Liver (tissue), 9 donors: ENCODE measurements around the gene PLP2. TPM values are rescaled to one million over a fixed set of nuclear protein-coding genes. Genes with fewer than 3 reads are reported as not detected.
"Not testable (repeated sequence)": the region's sequence is repeated elsewhere in the genome, so short reads cannot be mapped to it uniquely, and the experiment has no call there.

ENCODE experiments used
- DNase-seq: peaks from one replicate; pipeline ENCODE4 v3.0.0-alpha.2; 2017; ENCODE audit warnings: low spot score
- H3K27ac ChIP-seq, 2 donors: one replicate each; pipeline ENCODE4 v1.7.0; 2013; ENCODE audit warnings: inconsistent platforms in 2 of 2, low read length in 2 of 2, control low read depth in 1 of 2, low read depth in 1 of 2, mild to moderate bottlenecking in 1 of 2
- H3K27me3 ChIP-seq, 4 donors: one replicate each; pipeline versions ENCODE4 v1.6.1 to v1.7.0; 2013; ENCODE audit warnings: low read length in 3 of 4, inconsistent platforms in 1 of 4, mild to moderate bottlenecking in 1 of 4, moderate library complexity in 1 of 4; ENCODE audit not compliant: control insufficient read depth in 4 of 4, insufficient read depth in 4 of 4
- H3K36me3 ChIP-seq, 4 donors: one replicate each; pipeline versions ENCODE4 v1.6.1 to v1.7.0; 2013; ENCODE audit warnings: low read length in 3 of 4, mild to moderate bottlenecking in 3 of 4, low read depth in 1 of 4, moderate library complexity in 1 of 4; ENCODE audit not compliant: control insufficient read depth in 4 of 4, insufficient read depth in 3 of 4
- H3K4me1 ChIP-seq, 4 donors: one replicate each; pipeline versions ENCODE4 v1.6.1 to v1.7.0; 2013; ENCODE audit warnings: low read length in 3 of 4, mild to moderate bottlenecking in 3 of 4, moderate library complexity in 1 of 4; ENCODE audit not compliant: control insufficient read depth in 4 of 4, insufficient read depth in 4 of 4
- H3K4me3 ChIP-seq, 3 donors: one replicate each; pipeline versions ENCODE4 v1.6.1 to v1.7.0; 2013; ENCODE audit warnings: low read length in 3 of 3, control low read depth in 1 of 3, low read depth in 1 of 3, mild to moderate bottlenecking in 1 of 3
- H3K9ac ChIP-seq, 2 donors: one replicate each; pipeline ENCODE4 v1.7.0; 2013; ENCODE audit warnings: low read length in 2 of 2, mild to moderate bottlenecking in 2 of 2, moderate library complexity in 2 of 2, control low read depth in 1 of 2, low read depth in 1 of 2
- H3K9me3 ChIP-seq, 4 donors: one replicate each; pipeline versions ENCODE4 v1.6.1 to v1.7.0; 2013; ENCODE audit warnings: low read length in 3 of 4; ENCODE audit not compliant: control insufficient read depth in 4 of 4
- ATF3 ChIP-seq: IDR thresholded peaks from 2 replicates; pipeline ENCODE4 v1.6.1; 2016; ENCODE audit warnings: antibody characterized with exemption
- FOXA1 ChIP-seq: IDR thresholded peaks from 2 replicates; pipeline ENCODE4 v1.6.1; 2016; ENCODE audit warnings: antibody characterized with exemption
- FOXA2 ChIP-seq: IDR thresholded peaks from 2 replicates; pipeline ENCODE4 v1.6.1; 2016; ENCODE audit warnings: antibody characterized with exemption
- HNF4A ChIP-seq, 2 donors: conservative IDR thresholded peaks; 2 replicates each; pipeline ENCODE4 v1.6.1; 2016; ENCODE audit warnings: antibody characterized with exemption in 2 of 2, mild to moderate bottlenecking in 2 of 2
- HNF4G ChIP-seq: IDR thresholded peaks from 2 replicates; pipeline ENCODE4 v1.6.1; 2016; ENCODE audit warnings: antibody characterized with exemption
- JUND ChIP-seq, 2 donors: IDR thresholded peaks; 2 replicates each; pipeline ENCODE4 v1.6.1; 2016; ENCODE audit warnings: antibody characterized with exemption in 2 of 2
- MAX ChIP-seq: IDR thresholded peaks from 2 replicates; pipeline ENCODE4 v1.6.1; 2016; ENCODE audit warnings: antibody characterized with exemption
- NR2F2 ChIP-seq: IDR thresholded peaks from 2 replicates; pipeline ENCODE4 v1.6.1; 2016; ENCODE audit warnings: antibody characterized with exemption
- RXRA ChIP-seq, 2 donors: IDR thresholded peaks; 2 replicates each; pipeline ENCODE4 v1.6.1; 2017 to 2018; ENCODE audit warnings: antibody characterized with exemption in 2 of 2, mild to moderate bottlenecking in 1 of 2
- SP1 ChIP-seq: IDR thresholded peaks from 2 replicates; pipeline ENCODE4 v1.6.1; 2018; ENCODE audit warnings: antibody characterized with exemption, mild to moderate bottlenecking
- TAF1 ChIP-seq: conservative IDR thresholded peaks from 2 replicates; pipeline ENCODE4 v1.6.1; 2016; ENCODE audit warnings: antibody characterized with exemption, mild to moderate bottlenecking
- YY1 ChIP-seq: IDR thresholded peaks from 2 replicates; pipeline ENCODE4 v1.6.1; 2016; ENCODE audit warnings: antibody characterized with exemption, mild to moderate bottlenecking
- ZBTB33 ChIP-seq: IDR thresholded peaks from 2 replicates; pipeline ENCODE4 v1.6.1; 2016; ENCODE audit warnings: antibody characterized with exemption
- WGBS: extraction: QIAGEN DNeasy Blood & Tissue Kit; methylation state at CpG from one replicate; pipeline ENCODE4 v1.1.7; 2013; 5-methylcytosine and 5-hydroxymethylcytosine counted together
- polyA plus RNA-seq, 2 donors: library from polyadenylated mRNA; stranded (reverse) in 1 of 2; unstranded in 1 of 2; fragments of 200-250 nt in 1 of 2; fragments of >200 nt in 1 of 2; fragmentation: Nextera tagmentation in 1 of 2; extraction: Ambion mirVana in 1 of 2; gene quantifications; one replicate each; pipeline versions ENCODE4 v1.2.1 to v1.2.3, GENCODE V29; 2013 to 2015
- total RNA-seq, 2 donors: library from RNA; depleted of rRNA; stranded (reverse); fragments of >200 nt; gene quantifications; one replicate each; pipeline ENCODE4 v1.2.3, GENCODE V29; 2014
- donor health status: healthy.
- donor health status: healthy.
- donor health status: healthy.
- donor health status: healthy.
- donor health status: healthy.

Gene PLP2
- total and polyA plus RNA-seq, 4 donors, result 2.4 to 24.5 (median 14.7) TPM

GRCh38 chrX:49167740-49168108 is 4.0 kb upstream of the PLP2 start:
- peak overlapping the region; percentile 60 to 63 for H3K27ac ChIP-seq
- H3K9me3 ChIP-seq, result no peaks in the 10 kb centered on the region
- DNase-seq, result no peak
- H3K4me3 ChIP-seq, result no peak overlapping the region
- peak overlapping the region; percentile 3 to 27 for H3K9ac ChIP-seq
- TF ChIP-seq MAX (no peak), ATF3 (no peak), JUND (IDR thresholded peaks at IDR 0.05) (no peak), YY1 (no peak), FOXA2 (no peak), SP1 (no peak), ZBTB33 (no peak), TAF1 (no peak), HNF4A (conservative IDR thresholded peaks at IDR 0.05) (no peak), NR2F2 (no peak)
- H3K27me3 ChIP-seq, result no peaks in the 10 kb centered on the region
- 82% methylated on average over 3 of the region's 3 CpGs for WGBS
- no peaks in the 10 kb centered on the region for H3K36me3 ChIP-seq
- H3K4me1 ChIP-seq, result peaks cover 0 to 13% (median 5%) of the 10 kb centered on the region in 4 donors

GRCh38 chrX:49172280-49172780 is 632 bp downstream of the PLP2 start:
- no peak for TF ChIP-seq HNF4G
- no peak for TF ChIP-seq ATF3
- peak in 1 of 2 donors; percentile 64 for TF ChIP-seq RXRA (IDR thresholded peaks at IDR 0.05)
- peak; percentile 73 for TF ChIP-seq MAX
- no peak for TF ChIP-seq FOXA1
- no peak for TF ChIP-seq TAF1
- TF ChIP-seq HNF4A (conservative IDR thresholded peaks at IDR 0.05), result peak; percentile 9 to 44
- H3K4me3 ChIP-seq, result peak overlapping the region; percentile 39 to 71 (median 46)
- no peaks in the 10 kb centered on the region for H3K36me3 ChIP-seq
- WGBS, result 1% methylated on average over 37 of the region's 37 CpGs
- H3K27me3 ChIP-seq, result no peaks in the 10 kb centered on the region
- no peaks in the 10 kb centered on the region for H3K9me3 ChIP-seq
- H3K27ac ChIP-seq, result peak overlapping the region; percentile 40 to 52
- DNase-seq, result peak; percentile 80
- H3K4me1 ChIP-seq, result peaks cover 0 to 12% (median 7%) of the 10 kb centered on the region in 4 donors
- no peak overlapping the region for H3K9ac ChIP-seq

- 96% methylated on average over 8 of the region's 8 CpGs for WGBS
- not testable (repeated sequence) for H3K9me3 ChIP-seq, DNase-seq, H3K4me3 ChIP-seq, H3K27ac ChIP-seq, H3K36me3 ChIP-seq, H3K9ac ChIP-seq, H3K27me3 ChIP-seq
- peaks cover 0 to 12% (median 7%) of the 10 kb centered on the region in 4 donors for H3K4me1 ChIP-seq
These were observed 1.8 kb downstream of the PLP2 start for GRCh38 chrX:49173544-49173943.
